Activated CD4-positive, alpha-beta T cell treated with anti-CD3 and anti-CD28 coated beads for 48 hours (primary cell): ENCODE measurements around the gene PEA15.

ENCODE experiments used
- DNase-seq: peaks from one replicate; pipeline ENCODE4 v3.0.0-alpha.2; 2020

PEA15 gene

GRCh38 chr1:160244209-160244608 lies 39.0 kb downstream of the PEA15 start:
- no peak for DNase-seq

GRCh38 chr1:160245434-160245833 lies 40.2 kb downstream of the PEA15 start:
- no peak for DNase-seq

- no peak for DNase-seq
These were observed 41.9 kb downstream of the PEA15 start for GRCh38 chr1:160247053-160247452.

GRCh38 chr1:160251011-160251410 lies 45.8 kb downstream of the PEA15 start:
- DNase-seq: no peak

GRCh38 chr1:160251687-160252526 lies 46.7 kb downstream of the PEA15 start:
- DNase-seq: peak; percentile 58

GRCh38 chr1:160255781-160256300 lies 50.7 kb downstream of the PEA15 start:
- no peak for DNase-seq

GRCh38 chr1:160256396-160257046 lies 51.3 kb downstream of the PEA15 start:
- DNase-seq: no peak

- no peak for DNase-seq
These were observed 52.3 kb downstream of the PEA15 start for GRCh38 chr1:160257411-160258015.

- DNase-seq: no peak
These were observed 53.1 kb downstream of the PEA15 start for GRCh38 chr1:160258177-160258798.

GRCh38 chr1:160260406-160261382 lies 55.5 kb downstream of the PEA15 start:
- DNase-seq: no peak

- DNase-seq: peak; percentile 81
These were observed 56.3 kb downstream of the PEA15 start for GRCh38 chr1:160261556-160261892.

GRCh38 chr1:160261893-160262794 lies 57.0 kb downstream of the PEA15 start, which contains the start of gene DCAF8:
DCAF8 (minus strand) TSS chr1:160262549; CDS start chr1:160244008, 18,541 bp downstream.
- peak; percentile 99 for DNase-seq

GRCh38 chr1:160264795-160265307 lies 59.7 kb downstream of the PEA15 start:
- no peak for DNase-seq
